Muscle layer of duodenum (tissue), 2 donors: Measurements from ENCODE around the gene TSPAN4.

Experiments
- H3K27ac ChIP-seq: one replicate; pipeline ENCODE4 v1.7.0; 2013; ENCODE audit warnings: mild to moderate bottlenecking, low read length
- H3K27me3 ChIP-seq: one replicate; pipeline ENCODE4 v1.7.0; 2013; ENCODE audit warnings: low read depth, mild to moderate bottlenecking, control low read depth, low read length
- H3K36me3 ChIP-seq, 2 donors: one replicate each; pipeline ENCODE4 v1.7.0; 2013; ENCODE audit warnings: low read length in 2 of 2, control low read depth in 1 of 2, mild to moderate bottlenecking in 1 of 2; ENCODE audit not compliant: insufficient read depth in 2 of 2, control insufficient read depth in 1 of 2
- H3K4me1 ChIP-seq, 2 donors: one replicate each; pipeline ENCODE4 v1.7.0; 2013; ENCODE audit warnings: low read length in 2 of 2, mild to moderate bottlenecking in 2 of 2, control low read depth in 1 of 2, moderate library complexity in 1 of 2; ENCODE audit not compliant: insufficient read depth in 2 of 2, control insufficient read depth in 1 of 2
- H3K4me3 ChIP-seq, 2 donors: one replicate each; pipeline ENCODE4 v1.7.0; 2013; ENCODE audit warnings: low read length in 2 of 2, low read depth in 1 of 2, mild to moderate bottlenecking in 1 of 2
- H3K9me3 ChIP-seq, 2 donors: one replicate each; pipeline ENCODE4 v1.7.0; 2013; ENCODE audit warnings: low read length in 2 of 2, control low read depth in 1 of 2, mild to moderate bottlenecking in 1 of 2; ENCODE audit not compliant: control insufficient read depth in 1 of 2
- donor health status: healthy.

TSPAN4 gene

GRCh38 chr11:799641-800316, 42.9 kb upstream of the TSPAN4 start:
- Histone ChIP-seq H3K27me3 (no peaks in the 10 kb centered on the region), H3K4me1 (peaks cover 11 to 34% of the 10 kb centered on the region in 2 donors), H3K9me3 (no peaks in the 10 kb centered on the region), H3K36me3 (peaks cover 0 to 26% of the 10 kb centered on the region in 2 donors), H3K27ac (no peak overlapping the region), H3K4me3 (no peak overlapping the region)

GRCh38 chr11:800473-800872, 42.2 kb upstream of the TSPAN4 start:
- H3K27me3 ChIP-seq, result no peaks in the 10 kb centered on the region
- no peaks in the 10 kb centered on the region for H3K9me3 ChIP-seq
- H3K4me1 ChIP-seq, result peaks cover 11 to 30% of the 10 kb centered on the region in 2 donors
- H3K27ac ChIP-seq, result no peak overlapping the region
- peaks cover 0 to 26% of the 10 kb centered on the region in 2 donors for H3K36me3 ChIP-seq
- no peak overlapping the region for H3K4me3 ChIP-seq

- no peak overlapping the region for H3K27ac ChIP-seq
- no peaks in the 10 kb centered on the region for H3K27me3 ChIP-seq
- peaks cover 0 to 26% of the 10 kb centered on the region in 2 donors for H3K36me3 ChIP-seq
- no peak overlapping the region for H3K4me3 ChIP-seq
- H3K9me3 ChIP-seq, result no peaks in the 10 kb centered on the region
- peaks cover 11 to 25% of the 10 kb centered on the region in 2 donors for H3K4me1 ChIP-seq
Observed at GRCh38 chr11:801097-801780, 41.4 kb upstream of the TSPAN4 start.

DNA sequence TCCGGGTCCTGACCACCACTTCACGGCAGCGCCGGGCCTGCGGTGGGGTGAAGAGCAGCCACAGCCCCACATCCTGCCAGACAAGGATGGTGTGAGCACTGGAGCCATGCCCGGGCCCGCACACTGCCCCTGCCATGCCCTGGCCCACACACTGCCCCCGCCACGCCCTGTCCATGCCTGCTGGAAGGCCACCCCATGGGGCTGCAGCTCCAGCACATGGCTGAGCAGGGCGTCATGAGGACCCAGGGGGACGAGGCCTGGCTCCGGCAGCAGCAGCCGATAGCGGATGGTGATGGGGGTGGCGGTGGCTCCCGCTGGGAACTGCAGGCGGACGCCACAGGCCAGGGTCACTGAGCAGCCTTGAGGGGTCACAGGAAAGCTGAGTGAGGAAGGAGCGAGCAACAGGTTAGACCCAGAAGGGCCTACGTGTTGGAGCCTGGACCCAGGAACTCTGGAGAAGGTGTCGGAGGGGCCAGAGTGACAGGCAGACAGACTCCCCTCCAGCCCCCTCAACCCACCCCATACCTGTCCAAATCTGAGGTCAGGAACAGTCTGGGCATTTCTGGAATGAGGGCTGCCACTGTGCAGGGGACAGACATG, 40.5 kb upstream of the TSPAN4 start:
- Histone ChIP-seq H3K9me3 (no peaks in the 10 kb centered on the region), H3K4me1 (peaks cover 4 to 16% of the 10 kb centered on the region in 2 donors), H3K27me3 (no peaks in the 10 kb centered on the region), H3K36me3 (peaks cover 0 to 26% of the 10 kb centered on the region in 2 donors), H3K27ac (no peak overlapping the region), H3K4me3 (no peak overlapping the region)

DNA sequence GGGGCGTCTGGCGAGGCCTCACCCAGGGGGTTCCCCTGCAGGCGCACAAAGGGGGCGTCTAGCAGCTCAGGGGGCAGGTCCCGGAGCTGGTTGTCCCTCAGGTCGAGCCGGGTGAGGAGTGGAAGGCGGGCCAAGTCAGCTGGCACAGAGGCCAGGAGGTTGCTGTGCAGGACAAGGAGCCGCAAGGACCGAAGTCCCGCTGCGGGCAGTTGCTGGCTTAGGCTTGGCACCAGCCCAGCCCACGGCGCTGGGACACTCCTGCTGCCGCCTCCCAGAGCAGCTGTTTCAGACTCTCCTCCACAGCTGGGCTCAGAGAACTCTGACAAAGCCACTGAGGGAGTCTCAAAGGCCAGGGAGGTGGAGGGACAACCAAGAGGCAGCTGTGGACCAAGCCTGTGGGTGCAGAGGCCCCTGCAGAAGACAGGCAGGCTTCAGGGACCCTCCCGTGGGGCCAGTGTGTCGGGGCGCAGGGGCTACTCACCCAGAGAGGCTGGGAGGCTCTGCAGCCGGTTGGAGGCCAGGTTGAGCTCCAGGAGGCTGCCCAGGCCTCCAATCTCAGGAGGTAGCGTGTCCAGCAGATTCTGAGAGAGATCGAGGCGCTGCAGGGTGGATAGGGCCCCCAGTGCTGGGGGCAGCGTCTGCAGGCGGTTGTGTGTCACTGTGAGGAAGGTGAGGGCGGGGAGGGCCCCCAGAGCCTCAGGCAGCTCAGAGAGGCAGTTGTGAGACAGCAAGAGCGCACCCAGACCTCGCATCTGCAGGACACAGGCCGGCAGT, 39.8 kb upstream of the TSPAN4 start:
- H3K36me3 ChIP-seq, result peaks cover 0 to 26% of the 10 kb centered on the region in 2 donors
- no peak overlapping the region for H3K4me3 ChIP-seq
- H3K4me1 ChIP-seq, result peaks cover 4 to 15% of the 10 kb centered on the region in 2 donors

DNA sequence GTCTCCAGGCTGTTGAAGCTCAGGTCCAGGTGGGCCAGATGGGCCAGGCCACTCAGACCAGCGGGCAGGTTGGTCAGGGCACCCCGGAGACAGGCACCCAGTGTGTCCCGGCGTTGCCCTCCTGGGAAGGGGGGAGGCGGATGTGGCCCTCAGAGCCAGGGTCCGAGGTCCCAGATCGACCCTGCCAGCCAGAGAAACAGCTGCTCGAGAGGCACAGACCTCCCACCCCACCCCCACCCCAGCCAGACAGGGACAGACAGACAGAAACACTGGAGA, 39.2 kb upstream of the TSPAN4 start:
- peaks cover 0 to 26% of the 10 kb centered on the region in 2 donors for H3K36me3 ChIP-seq
- no peak overlapping the region for H3K27ac ChIP-seq
- H3K27me3 ChIP-seq, result no peaks in the 10 kb centered on the region
- peaks cover 4 to 18% of the 10 kb centered on the region in 2 donors for H3K4me1 ChIP-seq
- H3K9me3 ChIP-seq, result no peaks in the 10 kb centered on the region
- no peak overlapping the region for H3K4me3 ChIP-seq

More for the DNA sequence above, 39.8 kb upstream of the TSPAN4 start:
- H3K9me3 ChIP-seq, result no peaks in the 10 kb centered on the region
- H3K27ac ChIP-seq, result no peak overlapping the region
- H3K27me3 ChIP-seq, result no peaks in the 10 kb centered on the region

- peaks cover 0 to 30% of the 10 kb centered on the region in 2 donors for H3K36me3 ChIP-seq
- peaks cover 4 to 21% of the 10 kb centered on the region in 2 donors for H3K4me1 ChIP-seq
- H3K27me3 ChIP-seq, result no peaks in the 10 kb centered on the region
- H3K4me3 ChIP-seq, result peak overlapping the region; percentile 59 to 74
- no peak overlapping the region for H3K27ac ChIP-seq
- H3K9me3 ChIP-seq, result no peaks in the 10 kb centered on the region
Observed at GRCh38 chr11:803770-804598, 38.7 kb upstream of the TSPAN4 start.

GRCh38 chr11:804599-804964, 38.1 kb upstream of the TSPAN4 start:
- H3K27ac ChIP-seq, result no peak overlapping the region
- peak overlapping the region; percentile 59 to 74 for H3K4me3 ChIP-seq
- peaks cover 0 to 35% of the 10 kb centered on the region in 2 donors for H3K36me3 ChIP-seq
- H3K9me3 ChIP-seq, result no peaks in the 10 kb centered on the region
- peaks cover 4 to 21% of the 10 kb centered on the region in 2 donors for H3K4me1 ChIP-seq
- no peaks in the 10 kb centered on the region for H3K27me3 ChIP-seq

GRCh38 chr11:808427-809286, 34.0 kb upstream of the TSPAN4 start:
- H3K4me1 ChIP-seq, result peaks cover 11 to 38% of the 10 kb centered on the region in 2 donors
- peak overlapping the region; percentile 86 to 94 for H3K4me3 ChIP-seq
- peaks cover 25 to 35% of the 10 kb centered on the region in 2 donors for H3K36me3 ChIP-seq
- no peaks in the 10 kb centered on the region for H3K27me3 ChIP-seq
- H3K27ac ChIP-seq, result peak overlapping the region; percentile 99
- H3K9me3 ChIP-seq, result no peaks in the 10 kb centered on the region
